ENCODE data around the gene LBP.

DNA sequence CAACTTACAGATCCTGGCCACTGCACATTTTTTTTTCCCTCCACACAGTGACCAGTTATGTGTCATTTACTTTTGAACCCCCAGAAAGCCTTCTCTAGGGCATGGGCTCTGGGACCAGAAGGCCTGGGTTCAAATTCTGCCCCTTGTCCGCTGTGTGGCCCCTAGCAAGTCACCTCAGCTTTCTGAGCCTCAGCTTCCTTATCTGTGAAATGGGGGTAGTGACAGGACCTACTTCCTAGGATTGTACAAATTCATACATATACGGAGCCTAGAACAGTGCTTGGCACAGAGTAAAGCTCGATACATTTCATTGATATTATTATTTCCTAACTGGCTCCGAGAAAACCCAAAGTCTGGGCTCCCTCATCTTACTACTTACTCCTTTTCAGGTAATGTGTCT, 40.7 kb upstream of the LBP start:
- TF ChIP-seq, protein P1, sequence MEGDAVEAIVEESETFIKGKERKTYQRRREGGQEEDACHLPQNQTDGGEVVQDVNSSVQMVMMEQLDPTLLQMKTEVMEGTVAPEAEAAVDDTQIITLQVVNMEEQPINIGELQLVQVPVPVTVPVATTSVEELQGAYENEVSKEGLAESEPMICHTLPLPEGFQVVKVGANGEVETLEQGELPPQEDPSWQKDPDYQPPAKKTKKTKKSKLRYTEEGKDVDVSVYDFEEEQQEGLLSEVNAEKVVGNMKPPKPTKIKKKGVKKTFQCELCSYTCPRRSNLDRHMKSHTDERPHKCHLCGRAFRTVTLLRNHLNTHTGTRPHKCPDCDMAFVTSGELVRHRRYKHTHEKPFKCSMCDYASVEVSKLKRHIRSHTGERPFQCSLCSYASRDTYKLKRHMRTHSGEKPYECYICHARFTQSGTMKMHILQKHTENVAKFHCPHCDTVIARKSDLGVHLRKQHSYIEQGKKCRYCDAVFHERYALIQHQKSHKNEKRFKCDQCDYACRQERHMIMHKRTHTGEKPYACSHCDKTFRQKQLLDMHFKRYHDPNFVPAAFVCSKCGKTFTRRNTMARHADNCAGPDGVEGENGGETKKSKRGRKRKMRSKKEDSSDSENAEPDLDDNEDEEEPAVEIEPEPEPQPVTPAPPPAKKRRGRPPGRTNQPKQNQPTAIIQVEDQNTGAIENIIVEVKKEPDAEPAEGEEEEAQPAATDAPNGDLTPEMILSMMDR (IDR thresholded peaks at IDR 0.05), result no peak
- no peak for TF ChIP-seq POLR2A (IDR thresholded peaks at IDR 0.05)
